Right renal pelvis (tissue), 4 donors: ENCODE results near the gene C3orf70. TPM values are rescaled to one million over a fixed set of nuclear protein-coding genes. Genes with fewer than 3 reads are reported as not detected.

Experiments used
- DNase-seq, 4 donors: peaks; one replicate each; pipeline ENCODE4 v3.0.0-alpha.2; 2013; ENCODE audit warnings: low read depth in 4 of 4, low spot score in 3 of 4, missing footprints in 1 of 4
- polyA plus RNA-seq, 4 donors: library from polyadenylated mRNA; unstranded; fragments of 120-200 nt; gene quantifications; one replicate each; pipeline ENCODE4 v1.2.1, GENCODE V29; 2013; ENCODE audit not compliant: insufficient read length in 4 of 4

The C3orf70 gene
- polyA plus RNA-seq, 4 donors: 7.2 to 9.4 (median 8.9) TPM

- DNase-seq: no peak
These were observed 63.1 kb downstream of the C3orf70 start for GRCh38 chr3:185089751-185090150.

- no peak for DNase-seq
These were observed 63.5 kb downstream of the C3orf70 start for GRCh38 chr3:185089343-185089742.

GRCh38 chr3:185087419-185087818, 65.4 kb downstream of the C3orf70 start:
- DNase-seq: no peak

GRCh38 chr3:185084901-185085300, 68.0 kb downstream of the C3orf70 start:
- DNase-seq: no peak

- no peak for DNase-seq
These were observed 68.5 kb downstream of the C3orf70 start for GRCh38 chr3:185084402-185084801.

GRCh38 chr3:185082829-185083228, 70.0 kb downstream of the C3orf70 start:
- no peak for DNase-seq

GRCh38 chr3:185082149-185082548, 70.7 kb downstream of the C3orf70 start:
- no peak for DNase-seq

GRCh38 chr3:185081521-185081920, 71.3 kb downstream of the C3orf70 start:
- no peak for DNase-seq

GRCh38 chr3:185079625-185080024, 73.2 kb downstream of the C3orf70 start:
- DNase-seq: no peak

- DNase-seq: no peak
These were observed 76.6 kb downstream of the C3orf70 start for GRCh38 chr3:185076219-185076618.

GRCh38 chr3:185075547-185075946, 77.3 kb downstream of the C3orf70 start:
- DNase-seq: no peak

- DNase-seq: no peak
These were observed 81.5 kb downstream of the C3orf70 start for GRCh38 chr3:185071287-185071800.

GRCh38 chr3:185070491-185071286, 82.2 kb downstream of the C3orf70 start:
- DNase-seq: no peak

GRCh38 chr3:185069037-185070030, 83.5 kb downstream of the C3orf70 start:
- DNase-seq: no peak

- DNase-seq: no peak
These were observed 85.7 kb downstream of the C3orf70 start for GRCh38 chr3:185067173-185067572.

- no peak for DNase-seq
These were observed 86.6 kb downstream of the C3orf70 start for GRCh38 chr3:185066251-185066650.

GRCh38 chr3:185065059-185065458, 87.8 kb downstream of the C3orf70 start:
- DNase-seq: no peak

- DNase-seq: no peak
These were observed 89.4 kb downstream of the C3orf70 start for GRCh38 chr3:185063431-185063830.

- no peak for DNase-seq
These were observed 90.7 kb downstream of the C3orf70 start for GRCh38 chr3:185062191-185062590.

GRCh38 chr3:185060655-185061054, 92.2 kb downstream of the C3orf70 start:
- DNase-seq: no peak

GRCh38 chr3:185059766-185060165, 93.1 kb downstream of the C3orf70 start:
- DNase-seq: no peak
